AG09319 (cell line): ENCODE measurements around the gene MOB2.

Experiments
- DNase-seq: peaks from one replicate; pipeline ENCODE4 v3.0.0-alpha.2; 2010; ENCODE audit warnings: low read depth; ENCODE audit errors: extremely low read depth
- CTCF ChIP-seq: IDR thresholded peaks from 2 replicates; pipeline ENCODE4 v1.5.1; 2011; ENCODE audit warnings: low read depth, mild to moderate bottlenecking, inconsistent platforms, low read length, moderate library complexity

MOB2 gene

GRCh38 chr11:1488575-1489180 lies 2.1 kb upstream of the MOB2 start:
- TF ChIP-seq CTCF, result no peak
- DNase-seq, result no peak

GRCh38 chr11:1487851-1488574 lies 1.4 kb upstream of the MOB2 start:
- TF ChIP-seq CTCF, result no peak

DNA sequence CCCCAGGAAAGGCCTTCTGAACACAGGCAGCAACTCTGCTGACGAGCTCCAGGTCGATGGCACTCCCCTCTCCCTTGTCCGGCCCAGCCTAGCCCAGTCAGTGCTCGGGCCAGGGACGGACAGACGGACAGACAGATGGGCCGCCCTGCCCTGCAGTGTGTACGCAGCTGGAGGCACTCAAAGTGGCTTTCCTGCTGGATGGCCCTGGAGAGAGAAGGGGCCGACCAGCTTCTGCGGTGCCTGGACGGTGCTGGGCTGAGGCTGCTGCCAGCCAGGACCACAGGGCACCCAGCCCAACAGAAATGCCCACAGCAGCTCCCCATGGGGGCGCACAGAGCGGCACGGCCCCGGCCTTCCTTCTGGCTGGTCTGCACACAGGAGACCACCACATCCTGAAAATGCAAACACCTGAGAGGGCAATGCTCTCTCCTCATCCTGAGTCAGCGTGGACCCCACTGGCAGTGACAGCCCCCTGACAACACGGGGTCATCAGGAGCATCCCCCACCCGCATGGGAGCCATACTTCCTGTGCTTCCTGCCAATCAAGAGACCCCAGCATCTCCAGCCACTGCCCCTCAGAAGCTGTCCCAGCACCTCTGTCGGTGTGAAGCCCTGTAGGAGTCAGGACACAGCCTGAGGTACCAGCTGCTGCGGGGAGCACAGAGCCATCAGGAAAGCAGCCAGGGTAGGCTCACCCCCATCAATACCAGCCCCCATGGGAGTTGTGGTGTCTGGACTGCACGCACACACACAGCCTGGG lies 692 bp upstream of the MOB2 start:
- TF ChIP-seq CTCF, result no peak
- no peak for DNase-seq

More at GRCh38 chr11:1487851-1488574, 1.4 kb upstream of the MOB2 start:
- no peak for DNase-seq

DNA sequence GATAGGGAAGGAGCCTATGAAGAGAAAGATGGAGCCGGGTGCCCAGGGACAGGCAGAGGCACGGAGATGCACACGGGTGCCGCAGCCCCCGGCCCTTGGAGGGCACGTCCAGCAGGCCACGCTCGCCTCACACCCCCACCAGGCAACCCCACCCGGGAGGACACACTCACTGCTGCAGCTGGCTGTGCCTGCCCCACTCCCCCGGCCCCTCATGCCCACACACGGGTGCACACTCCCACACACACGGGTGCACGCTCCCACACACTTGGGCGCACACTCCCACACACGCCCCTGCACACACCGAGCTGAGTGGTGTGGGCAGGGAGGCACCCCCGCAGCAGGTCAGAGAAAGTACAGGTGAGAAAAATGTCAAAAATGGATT lies 1.1 kb downstream of the MOB2 start:
- no peak for DNase-seq
- TF ChIP-seq CTCF, result no peak

DNA sequence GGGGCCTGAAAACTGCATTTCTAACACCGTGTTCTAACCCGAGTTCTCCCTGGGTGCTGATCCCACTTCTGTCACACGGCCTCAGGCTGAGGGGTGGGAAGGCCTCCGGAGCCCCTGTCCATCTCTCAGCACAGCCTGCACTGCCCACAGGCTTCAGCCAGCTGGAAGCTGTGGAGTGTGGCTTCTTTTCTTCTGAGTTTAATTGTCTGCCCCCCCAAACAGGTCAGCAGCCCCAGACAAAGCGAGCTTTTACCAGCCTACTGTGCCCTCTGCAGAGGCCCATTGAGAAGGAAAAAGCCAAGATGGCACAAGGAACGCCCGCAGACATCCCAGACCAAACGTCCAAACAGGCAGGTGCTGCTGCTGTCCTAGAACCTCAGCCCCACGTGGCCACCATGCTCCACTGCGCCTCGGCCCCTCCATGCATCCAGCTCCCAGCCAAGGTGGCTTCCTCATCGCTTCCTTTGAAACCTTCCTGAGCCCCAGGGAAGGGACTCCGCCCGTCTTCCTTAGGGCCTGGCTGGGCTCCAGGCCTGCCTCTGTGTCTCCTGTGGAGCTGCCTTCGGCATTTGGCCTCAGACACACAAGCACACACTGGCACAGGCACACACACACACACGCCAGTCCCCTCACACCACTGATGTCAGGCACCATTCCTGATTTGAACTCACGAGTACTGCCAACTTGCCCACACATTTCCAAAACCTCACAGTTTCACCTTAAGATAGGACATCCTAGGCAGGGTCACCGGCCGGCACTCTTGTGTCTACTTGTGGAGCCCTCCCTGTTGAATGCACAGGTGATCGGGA lies 1.7 kb downstream of the MOB2 start:
- TF ChIP-seq CTCF, result no peak
- DNase-seq, result no peak

DNA sequence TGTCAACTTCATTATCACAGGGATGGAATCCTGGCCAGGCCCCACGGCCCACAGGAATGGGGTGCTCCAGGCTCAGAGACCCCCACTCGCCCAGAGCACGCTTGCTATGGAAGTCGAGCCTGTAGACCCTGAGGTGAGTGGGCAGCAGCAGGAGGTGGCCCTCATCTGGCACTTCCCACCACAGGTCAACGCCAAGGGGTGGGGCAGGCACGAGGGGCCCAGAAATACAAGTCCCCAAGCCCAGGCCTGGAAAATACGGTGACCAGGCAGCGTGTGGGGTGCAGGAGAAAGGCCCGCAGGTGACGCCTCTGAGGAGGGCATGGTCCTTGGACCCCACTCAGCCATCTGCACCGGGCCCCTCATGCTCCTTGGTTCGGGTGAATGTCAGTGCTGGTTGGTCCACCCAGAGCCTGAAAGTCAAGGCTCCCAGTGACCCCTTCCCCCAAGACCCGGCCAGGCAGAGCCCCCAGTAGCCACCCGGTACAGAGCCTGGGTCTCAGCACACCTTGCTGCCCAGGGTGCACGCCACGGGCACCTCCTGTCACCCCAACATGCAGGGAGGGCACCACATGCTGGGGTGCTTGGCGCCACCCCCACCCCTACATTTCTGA lies 2.4 kb downstream of the MOB2 start:
- no peak for TF ChIP-seq CTCF

More for the DNA sequence above, 2.4 kb downstream of the MOB2 start:
- DNase-seq, result no peak
